PC-3 (cell line): Measurements from ENCODE around the gene E2F2. TPM values are rescaled to one million over a fixed set of nuclear protein-coding genes. Genes with fewer than 3 reads are reported as not detected.

ENCODE experiments used
- ATAC-seq: fragments of 200-7000 bp; cut with Tn5 transposase; 2 replicates; pipeline ENCODE4 v1.9.1; 2020; ENCODE audit warnings: mild to moderate bottlenecking, moderate library complexity
- BruUV-seq: library from RNA; stranded (reverse); fragments of 400-500 nt; replicated peaks from 2 replicates; lab custom pipeline; 2021; lab: Mats Ljungman, UMichigan
- CTCF ChIA-PET: fragments of 300-600 bp; sonication (Branson Sonifier 250); formaldehyde crosslinking; loops from one replicate; lab custom pipeline; 2022; ENCODE audit warnings: antibody characterized with exemption; lab: Charles Lee
- POLR2A ChIA-PET: fragments of 300-600 bp; sonication (Branson Sonifier 250); formaldehyde crosslinking; loops from one replicate; lab custom pipeline; 2022; ENCODE audit warnings: antibody characterized with exemption; ENCODE audit not compliant: unreplicated experiment; lab: Charles Lee
- DNase-seq: peaks from one replicate; pipeline ENCODE4 v3.0.0-alpha.2; 2015
- H2AFZ ChIP-seq: fragments of 300-600 bp; sonication (generic); 2 replicates; pipeline ENCODE4 v1.6.0; 2016; ENCODE audit warnings: antibody characterized with exemption, low read length
- H3F3A ChIP-seq: fragments of 300-600 bp; sonication (generic); one replicate; pipeline ENCODE4 v1.6.0; 2017; ENCODE audit warnings: antibody characterized with exemption, low read length, control low read depth, mild to moderate bottlenecking; ENCODE audit not compliant: unreplicated experiment
- H3K27ac ChIP-seq: fragments of 300-600 bp; sonication (generic); 2 replicates; pipeline ENCODE4 v1.5.1; 2016; ENCODE audit warnings: mild to moderate bottlenecking, low read length
- H3K27me3 ChIP-seq: fragments of 300-600 bp; sonication (generic); 2 replicates; pipeline ENCODE4 v1.6.1; 2016; ENCODE audit warnings: low read length, mixed read lengths
- H3K36me3 ChIP-seq: fragments of 300-600 bp; sonication (generic); 2 replicates; pipeline ENCODE4 v1.6.1; 2016; ENCODE audit warnings: low read depth, mixed run types, low read length, mixed read lengths
- H3K4me1 ChIP-seq: fragments of 300-600 bp; sonication (generic); 2 replicates; pipeline ENCODE4 v1.5.1; 2016; ENCODE audit warnings: low read length; ENCODE audit not compliant: insufficient read depth
- H3K4me2 ChIP-seq: fragments of 300-600 bp; sonication (generic); 2 replicates; pipeline ENCODE4 v1.6.0; 2016; ENCODE audit warnings: low read length
- H3K4me3 ChIP-seq: fragments of 300-600 bp; sonication (generic); 2 replicates; pipeline ENCODE4 v1.5.1; 2016; ENCODE audit warnings: mild to moderate bottlenecking, low read length, mixed read lengths
- H3K79me2 ChIP-seq: fragments of 300-600 bp; sonication (generic); 2 replicates; pipeline ENCODE4 v1.6.1; 2017; ENCODE audit warnings: low read length, mixed read lengths
- H3K9ac ChIP-seq: fragments of 300-600 bp; sonication (generic); 2 replicates; pipeline ENCODE4 v1.6.0; 2016; ENCODE audit warnings: mild to moderate bottlenecking, low read length
- H3K9me2 ChIP-seq: fragments of 300-600 bp; sonication (generic); replicated peaks from 2 replicates; pipeline ENCODE4 v1.6.1; 2016; ENCODE audit warnings: mixed run types, low read length, mixed read lengths
- H3K9me3 ChIP-seq: fragments of 300-600 bp; sonication (generic); 2 replicates; pipeline ENCODE4 v1.6.1; 2016; ENCODE audit warnings: low read length, mixed read lengths
- H4K20me1 ChIP-seq: fragments of 300-600 bp; sonication (generic); 2 replicates; pipeline ENCODE4 v1.6.1; 2016; ENCODE audit warnings: low read length, mixed read lengths
- CTCF ChIP-seq: fragments of 300-600 bp; sonication (generic); conservative IDR thresholded peaks from 2 replicates; pipeline ENCODE4 v1.5.1; 2017; ENCODE audit warnings: antibody characterized with exemption, low read depth, mild to moderate bottlenecking, low read length
- EZH2 ChIP-seq: fragments of 300-600 bp; sonication (generic); IDR thresholded peaks from one replicate; pipeline ENCODE4 v1.6.1; 2017; ENCODE audit warnings: antibody characterized with exemption, mild to moderate bottlenecking, low read length; ENCODE audit not compliant: unreplicated experiment
- EZH2phosphoT487 ChIP-seq: fragments of 300-600 bp; sonication (generic); IDR thresholded peaks from 2 replicates; pipeline ENCODE4 v1.6.1; 2018; ENCODE audit warnings: mild to moderate bottlenecking, antibody characterized with exemption, low read length, borderline replicate concordance
- intact Hi-C: fragments of 100-400 bp; cut with micrococcal nuclease; formaldehyde crosslinking; loops from 2 replicates; pipeline ENCODE4 v1.9.0; 2023
- total RNA-seq: library from RNA; depleted of rRNA; stranded (reverse); fragments of >200 nt; gene quantifications from 2 replicates; pipeline ENCODE4 v1.2.3, GENCODE V29; 2014

The E2F2 gene
- total RNA-seq, 1 experiment from 2014 or later: 7.0 TPM

- Histone ChIP-seq H3K4me2 (no peak overlapping the region), H3F3A (no peaks in the 10 kb centered on the region), H3K36me3 (no peaks in the 10 kb centered on the region), H3K27me3 (no peaks in the 10 kb centered on the region), H3K4me3 (no peak overlapping the region), H3K27ac (no peak overlapping the region), H3K9me3 (no peaks in the 10 kb centered on the region), H4K20me1 (no peaks in the 10 kb centered on the region), H3K9ac (no peak overlapping the region), H2AFZ (no peak overlapping the region), H3K9me2 (no peaks in the 10 kb centered on the region), H3K79me2 (peaks cover 15% of the 10 kb centered on the region), H3K4me1 (peaks cover 35% of the 10 kb centered on the region)
- intact Hi-C loops: no loop called here
- ATAC-seq (no peak), DNase-seq (peak; percentile 13)
- CTCF ChIA-PET: no interaction called here
- TF ChIP-seq EZH2 (no peak), EZH2phosphoT487 (no peak), CTCF (no peak)
- POLR2A ChIA-PET: no interaction called here
- no TSS peak for BruUV-seq
These were observed 2.4 kb upstream of the E2F2 start for GRCh38 chr1:23533246-23534023.

GRCh38 chr1:23531562-23532094, 595 bp upstream of the E2F2 start:
- DNase-seq (no peak), ATAC-seq (no peak)
- Histone ChIP-seq H3K27me3 (no peaks in the 10 kb centered on the region), H4K20me1 (no peaks in the 10 kb centered on the region), H3K9me2 (no peaks in the 10 kb centered on the region), H3K9me3 (no peaks in the 10 kb centered on the region), H3K4me2 (peak overlapping the region; percentile 97), H3K27ac (no peak overlapping the region), H3K79me2 (peaks cover 15% of the 10 kb centered on the region), H2AFZ (peak overlapping the region; percentile 82), H3K9ac (peak overlapping the region; percentile 39), H3K36me3 (no peaks in the 10 kb centered on the region), H3K4me3 (peak overlapping the region; percentile 71), H3K4me1 (peaks cover 48% of the 10 kb centered on the region), H3F3A (no peaks in the 10 kb centered on the region)
- BruUV-seq: TSS peak; percentile 37
- ChIA-PET CTCF (interaction anchor here (0.9 to 1.9 kb wide), 3 partner anchors 8 to 107 kb away, joined by 3 to 13 read pairs (median 10); no protein-coding TSS in a partner anchor), POLR2A (no interaction called here)
- intact Hi-C loops: no loop called here
- TF ChIP-seq EZH2phosphoT487: no peak
- no peak for TF ChIP-seq EZH2
- TF ChIP-seq CTCF: 0 out of 2 replicates have a peak, but pooled peaks have one; percentile 26
